Occipital lobe (tissue), 2 donors: ENCODE measurements around the gene CCL13. TPM values are rescaled to one million over a fixed set of nuclear protein-coding genes. Genes with fewer than 3 reads are reported as not detected.

Experiments
- DNase-seq: peaks from one replicate; lab custom pipeline; 2025; lab: John Stamatoyannopoulos, UW
- total RNA-seq: library from RNA; depleted of rRNA; stranded (reverse); fragments of >200 nt; gene quantifications from one replicate; pipeline ENCODE4 v1.2.3, GENCODE V29; 2014

Gene CCL13
- total RNA-seq, 1 donor from 2014 or later = not detected

DNA sequence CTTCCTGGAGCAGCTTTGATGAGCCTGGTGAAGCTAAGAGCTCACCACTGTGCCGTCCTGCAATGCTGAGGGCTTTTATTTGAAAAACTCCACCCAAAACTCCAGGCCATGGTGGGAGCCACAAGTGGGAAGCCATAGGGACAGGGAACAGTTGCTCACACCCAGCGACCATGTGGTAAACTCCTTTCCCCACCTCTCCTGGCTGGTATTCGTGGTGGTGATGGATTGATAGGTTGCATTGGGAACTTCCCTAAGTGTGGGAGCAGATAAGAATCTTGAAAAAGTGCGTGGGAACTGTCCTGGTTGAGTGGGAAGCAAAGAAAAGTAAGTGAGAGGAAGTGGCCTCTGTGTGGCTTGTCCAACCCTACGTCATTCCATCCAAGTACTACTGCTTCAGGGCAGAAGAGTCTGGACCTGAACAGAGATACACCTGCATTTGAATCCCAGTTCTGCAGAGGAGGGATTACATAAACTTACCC is 6.9 kb downstream of the CCL13 start, which contains the start of gene CCL1:
TSS of gene CCL1 (minus strand) at position 51 of the 479 bp plus-strand sequence. CDS start 72 bp downstream, outside the sequence.
- no peak for DNase-seq

DNA sequence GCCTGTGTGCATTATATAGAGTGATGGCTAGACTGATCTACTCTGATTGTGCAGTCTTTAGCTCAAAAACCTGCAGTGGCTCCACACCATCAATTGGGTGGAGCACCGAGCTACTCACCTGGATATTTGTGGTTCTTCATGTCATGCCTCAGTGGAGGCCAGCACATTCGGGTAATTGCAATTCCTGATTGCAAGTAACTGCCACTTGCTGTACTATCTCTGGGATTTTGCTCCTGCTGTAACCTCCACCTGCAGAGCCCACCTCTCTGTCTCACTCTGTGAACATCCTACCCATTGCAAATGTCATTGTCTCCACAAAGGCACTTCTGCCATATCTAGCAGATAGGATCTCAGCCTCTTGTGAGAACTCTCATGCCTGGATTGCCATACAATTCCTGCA is 8.5 kb downstream of the CCL13 start:
- DNase-seq = no peak

DNA sequence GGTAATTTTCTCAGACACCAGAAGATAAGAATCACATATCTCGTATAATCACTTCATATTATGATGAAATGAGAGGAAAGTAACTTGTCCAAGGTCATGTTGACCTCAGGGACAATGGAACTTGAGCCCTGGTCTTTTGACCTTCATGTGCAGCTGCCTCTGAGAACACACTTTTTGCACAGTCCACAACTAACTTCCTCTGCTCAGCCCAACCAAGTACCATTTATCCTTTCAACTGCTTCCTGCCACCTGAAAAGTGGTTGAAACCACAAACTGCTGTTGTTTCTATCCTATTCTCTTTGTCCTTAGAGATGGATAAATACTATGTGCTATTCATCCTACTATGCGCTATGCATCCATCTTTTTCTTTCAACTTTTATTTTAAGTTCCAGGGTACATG is 9.1 kb downstream of the CCL13 start:
- DNase-seq = no peak

DNA sequence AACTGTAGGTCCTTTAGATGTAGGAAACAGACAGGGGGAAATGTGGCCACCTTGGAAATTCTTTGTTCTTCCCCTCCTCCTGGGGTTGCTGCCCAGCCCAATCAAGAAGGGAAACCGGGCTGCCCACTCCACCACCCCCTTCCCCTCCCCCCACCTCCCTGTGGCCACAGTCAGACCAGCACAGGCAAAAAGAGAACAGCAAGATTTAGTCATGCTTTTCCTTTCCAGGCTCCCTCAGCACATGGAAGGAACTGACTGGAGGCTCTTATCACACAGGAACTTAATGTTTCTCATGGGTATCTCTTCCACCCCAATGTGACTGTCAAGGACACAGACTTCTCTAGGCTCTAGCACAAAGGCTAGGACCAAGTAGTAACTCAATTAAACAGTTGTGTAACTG is 9.7 kb downstream of the CCL13 start:
- DNase-seq = no peak

DNA sequence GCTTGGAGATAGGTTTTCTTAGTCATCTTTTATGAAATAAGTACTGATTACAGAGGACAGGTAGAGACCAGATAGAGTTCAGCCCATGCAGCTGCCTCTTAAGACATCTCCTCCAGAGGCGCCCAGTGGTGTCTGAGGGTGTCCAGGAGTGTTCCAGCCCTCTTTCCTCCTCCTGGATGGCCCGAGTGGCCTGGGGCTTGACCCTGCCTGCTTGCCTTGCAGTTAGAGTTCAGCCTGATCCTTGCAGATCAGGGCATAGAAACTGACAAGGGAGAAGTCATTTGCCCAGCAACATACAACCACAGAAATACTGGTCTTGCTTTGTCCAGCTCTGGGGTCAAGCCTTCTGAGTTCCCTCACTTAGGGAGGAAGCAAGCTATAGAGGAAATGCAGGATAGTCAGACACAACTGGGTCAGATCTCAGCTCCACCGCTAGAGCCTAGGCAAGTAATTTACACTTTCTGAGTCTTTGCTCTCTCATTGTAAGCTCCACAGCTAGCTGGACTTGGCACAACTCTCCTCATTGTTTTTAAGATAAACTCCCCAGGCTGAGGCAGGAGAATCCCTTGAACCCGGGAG is 10.3 kb downstream of the CCL13 start:
- DNase-seq = no peak

DNA sequence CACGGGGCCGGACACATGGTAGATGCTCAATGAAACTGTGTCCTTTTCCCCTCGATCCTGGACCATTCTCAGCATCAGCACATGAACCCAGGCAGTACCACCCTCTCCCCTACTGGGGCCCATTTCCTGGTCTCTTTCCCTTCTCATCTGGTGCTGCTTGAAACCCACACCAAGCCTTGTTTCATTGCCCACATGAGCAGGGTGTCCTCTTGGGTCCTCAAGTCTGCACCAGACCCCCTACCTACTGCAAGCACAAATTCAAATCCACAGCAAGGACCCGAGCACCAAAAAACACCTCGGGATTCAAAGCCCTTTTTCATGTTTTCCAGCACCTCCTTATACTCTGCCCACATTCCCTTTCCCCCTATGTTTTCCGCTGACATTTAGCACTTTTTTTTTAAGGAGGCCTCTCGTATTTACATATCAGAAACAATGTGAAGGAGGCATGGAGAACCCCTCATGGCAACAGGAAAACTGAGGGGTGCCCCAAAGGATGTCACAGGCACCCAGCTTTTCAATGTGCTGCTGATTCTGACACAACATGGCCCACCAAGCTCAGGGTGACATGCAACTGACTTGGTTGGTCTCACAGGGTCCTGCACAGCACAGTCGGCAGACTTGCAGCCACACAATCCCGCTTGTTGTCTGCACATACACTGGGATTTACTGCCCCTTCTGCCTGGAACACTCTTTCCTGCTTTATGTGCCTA is 11.4 kb downstream of the CCL13 start:
- DNase-seq = no peak

DNA sequence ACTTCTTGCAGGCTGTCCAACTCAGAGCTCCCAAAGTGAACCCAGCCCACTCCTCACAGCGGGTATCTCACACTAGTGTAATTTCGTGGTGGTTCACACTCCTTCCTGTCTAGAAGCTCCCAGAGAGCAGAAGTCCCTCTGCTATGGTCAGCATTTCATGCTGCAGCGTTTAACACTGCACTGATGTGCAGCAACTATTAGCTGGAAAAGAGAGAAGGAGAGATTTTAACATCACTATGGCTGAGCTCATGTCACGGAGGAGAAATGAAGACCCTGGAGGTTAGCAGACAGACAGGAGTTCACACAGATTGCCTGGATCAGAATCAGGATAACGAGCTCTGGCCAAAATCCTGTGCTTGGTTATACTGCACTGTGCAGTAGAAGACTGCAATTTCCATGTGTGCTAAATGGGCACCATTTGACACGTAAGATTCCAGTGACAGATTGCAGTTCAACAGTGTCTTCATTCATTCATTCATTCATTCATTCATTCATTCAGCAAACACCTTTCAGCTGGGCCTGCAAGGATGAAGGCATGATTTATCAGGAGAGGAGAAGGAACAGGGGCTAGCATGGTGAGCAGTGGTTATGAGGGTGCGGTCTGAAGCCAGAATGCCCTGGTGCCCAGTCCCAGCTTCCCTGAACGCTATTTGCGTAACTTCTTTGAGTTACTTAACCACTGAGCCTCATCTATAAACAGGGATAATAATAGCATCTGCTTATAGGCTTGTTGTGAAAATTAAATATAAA is 12.1 kb downstream of the CCL13 start:
- no peak for DNase-seq

DNA sequence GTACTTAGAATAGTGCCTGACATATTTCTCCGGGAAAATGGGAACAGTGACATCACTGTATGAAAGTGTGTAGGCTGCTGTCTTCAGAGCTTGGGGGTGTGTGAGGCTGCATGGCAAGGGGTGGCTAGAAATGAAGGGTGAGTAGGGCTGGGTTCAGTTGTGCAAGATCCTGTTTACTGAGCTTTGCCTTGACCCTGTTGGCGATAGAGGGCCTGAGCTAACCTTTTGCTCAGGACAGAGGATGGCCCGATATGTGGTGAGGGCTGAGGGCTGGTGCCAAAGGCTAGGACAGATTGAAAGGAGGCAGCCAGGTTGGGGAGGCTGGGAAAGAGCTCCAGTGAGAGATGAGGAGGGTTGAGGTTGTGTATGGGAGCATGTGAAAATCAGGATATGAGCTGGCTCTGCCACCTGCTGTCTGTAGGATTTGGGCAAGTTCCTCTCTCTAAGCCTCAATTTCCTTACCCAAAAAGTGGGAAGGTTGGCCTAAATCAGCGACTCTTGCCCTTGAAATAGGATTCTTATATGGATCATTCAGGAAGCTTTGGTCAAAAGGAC is 12.7 kb downstream of the CCL13 start:
- DNase-seq = no peak

DNA sequence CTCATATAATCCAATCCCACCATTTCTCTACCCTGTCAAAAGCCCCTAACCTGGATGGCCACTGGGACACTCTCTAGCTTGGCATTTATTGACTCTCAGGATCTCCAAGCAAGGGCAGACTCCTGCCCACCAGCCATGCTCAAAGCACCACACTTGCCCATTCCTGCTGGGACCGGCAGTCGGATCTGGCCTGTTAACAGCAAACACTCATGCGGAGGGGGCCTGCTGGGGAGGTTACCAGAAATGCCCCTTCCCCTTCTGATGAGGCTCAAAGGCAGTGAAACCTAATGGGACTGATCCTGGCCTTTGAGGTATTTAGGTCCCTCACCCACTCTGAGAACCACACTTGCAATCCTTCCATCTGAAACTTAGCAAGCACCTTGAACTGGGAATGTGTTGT is 13.3 kb downstream of the CCL13 start:
- no peak for DNase-seq

DNA sequence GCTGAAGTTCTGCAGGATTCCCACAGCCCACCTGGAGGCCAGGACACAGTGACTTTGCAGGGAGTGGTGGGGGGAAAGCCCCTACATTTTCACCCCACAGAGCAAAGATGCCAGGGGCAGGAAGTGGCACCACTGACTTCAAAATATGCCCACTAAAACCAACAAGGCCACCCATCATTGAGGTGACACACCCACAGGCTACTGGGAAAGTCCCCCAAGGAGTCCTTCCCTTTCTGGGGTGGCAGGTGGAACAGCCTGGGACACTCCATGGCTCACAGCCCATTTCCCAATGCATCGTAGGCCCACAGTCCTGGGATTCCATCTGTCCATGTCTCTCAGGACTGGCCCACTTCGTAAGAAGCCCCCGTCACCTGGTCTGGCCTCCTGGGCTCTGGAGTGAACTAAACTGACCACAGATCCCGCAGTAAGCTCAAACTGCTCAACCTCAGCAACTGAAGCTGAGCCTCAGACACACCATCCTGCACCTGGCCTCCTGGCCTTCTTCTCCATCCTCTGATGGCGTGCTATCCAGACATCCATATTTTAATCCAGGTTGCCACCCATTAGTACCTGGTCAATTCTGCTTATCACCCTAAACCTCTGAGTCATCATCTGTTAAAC is 14.2 kb downstream of the CCL13 start:
- DNase-seq = no peak

DNA sequence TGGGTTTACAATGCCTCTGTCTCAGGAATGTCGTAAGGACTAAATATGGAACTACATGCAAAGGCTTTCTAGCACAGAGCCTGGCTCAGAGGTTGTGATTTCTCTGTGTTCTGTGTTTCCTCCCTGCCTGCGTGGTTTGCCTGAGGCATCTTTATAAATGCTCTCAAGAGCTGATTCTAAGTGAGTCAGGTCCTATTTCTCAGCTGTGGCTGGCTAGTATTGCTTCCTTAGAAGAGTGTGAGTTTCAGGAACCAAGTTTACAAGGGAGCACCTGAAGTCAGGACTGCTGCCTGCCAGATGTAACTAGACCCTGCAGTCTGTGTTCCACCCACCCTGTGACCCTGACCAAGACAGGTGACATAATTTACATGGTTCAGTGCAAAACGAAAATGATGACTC is 14.7 kb downstream of the CCL13 start:
- DNase-seq = no peak

DNA sequence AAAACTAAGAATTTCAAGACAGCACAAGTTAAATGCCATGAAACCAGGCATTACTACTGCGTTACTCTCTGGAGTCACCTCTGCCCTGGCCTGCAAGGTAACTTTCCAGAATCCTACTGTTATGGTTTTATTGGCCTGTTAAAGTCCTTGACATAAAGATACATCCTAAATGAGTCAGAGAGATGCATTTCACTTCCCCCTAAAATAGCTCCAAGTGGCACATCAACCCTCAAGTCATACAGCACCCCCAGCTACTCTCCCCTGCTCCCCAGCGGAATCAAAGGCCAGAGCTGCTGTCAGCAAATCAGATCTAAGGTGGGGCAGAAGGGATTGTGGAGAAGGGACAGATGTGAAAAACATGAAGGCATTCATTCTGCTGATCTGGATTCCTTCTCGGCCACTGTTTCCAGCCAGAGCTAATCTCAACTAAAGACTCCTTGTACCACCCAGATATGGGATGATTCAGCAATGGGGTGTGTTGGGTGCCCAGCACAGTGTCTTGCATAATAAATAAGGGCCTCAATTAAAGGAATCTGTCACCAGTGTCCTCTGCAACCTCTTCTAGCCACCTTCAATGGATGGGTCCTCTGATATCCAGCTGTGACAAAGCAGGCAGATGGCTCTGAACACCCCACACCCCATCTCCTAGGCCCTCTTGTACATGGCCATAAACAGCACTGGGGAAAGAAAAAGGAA is 15.3 kb downstream of the CCL13 start:
- DNase-seq = no peak

DNA sequence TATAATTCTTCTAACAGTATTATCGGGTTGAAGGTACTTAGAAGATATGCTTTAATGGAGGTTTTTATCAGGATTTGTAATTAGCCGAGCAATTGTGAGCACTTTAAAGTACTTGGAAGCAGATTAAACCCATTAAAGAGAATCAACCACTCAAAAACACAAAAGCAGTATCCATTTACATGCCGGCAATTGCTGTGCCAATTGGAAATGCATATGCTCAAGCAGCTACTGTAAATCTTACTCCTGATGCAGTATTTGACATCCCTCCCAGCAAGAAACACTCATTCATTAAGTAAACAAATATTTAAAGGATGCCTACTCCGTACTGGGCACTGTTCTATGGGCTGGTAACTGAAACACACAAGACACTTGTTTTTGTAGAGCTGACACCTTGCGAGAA is 18.2 kb downstream of the CCL13 start:
- no peak for DNase-seq

DNA sequence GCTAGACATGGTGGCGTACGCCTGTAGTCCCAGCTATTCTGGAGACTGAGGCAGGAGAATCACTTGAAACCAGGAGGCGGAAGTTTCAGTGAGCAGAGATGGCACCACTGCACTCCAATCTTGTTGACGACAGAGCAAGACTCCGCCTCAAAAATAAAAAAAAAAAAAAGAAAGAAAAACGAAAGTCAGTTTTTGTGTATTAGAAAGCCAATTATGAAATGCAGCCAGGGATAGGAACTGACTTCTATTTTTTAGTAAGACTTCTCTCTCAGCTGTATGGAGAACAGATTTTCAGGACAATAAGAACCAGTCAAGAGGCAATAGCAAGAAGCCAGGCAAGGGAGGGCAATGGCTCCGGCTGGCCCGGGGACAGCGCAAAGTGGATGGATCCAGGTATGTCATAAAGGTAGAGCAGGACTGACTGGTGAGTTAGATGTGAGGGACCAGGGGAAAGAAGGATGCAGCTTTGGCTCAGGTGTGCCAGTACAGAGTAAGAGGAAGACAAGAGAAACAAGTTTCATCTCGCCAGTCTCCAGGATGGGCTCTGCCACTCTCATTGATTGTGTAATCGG is 19.2 kb downstream of the CCL13 start:
- DNase-seq = no peak

DNA sequence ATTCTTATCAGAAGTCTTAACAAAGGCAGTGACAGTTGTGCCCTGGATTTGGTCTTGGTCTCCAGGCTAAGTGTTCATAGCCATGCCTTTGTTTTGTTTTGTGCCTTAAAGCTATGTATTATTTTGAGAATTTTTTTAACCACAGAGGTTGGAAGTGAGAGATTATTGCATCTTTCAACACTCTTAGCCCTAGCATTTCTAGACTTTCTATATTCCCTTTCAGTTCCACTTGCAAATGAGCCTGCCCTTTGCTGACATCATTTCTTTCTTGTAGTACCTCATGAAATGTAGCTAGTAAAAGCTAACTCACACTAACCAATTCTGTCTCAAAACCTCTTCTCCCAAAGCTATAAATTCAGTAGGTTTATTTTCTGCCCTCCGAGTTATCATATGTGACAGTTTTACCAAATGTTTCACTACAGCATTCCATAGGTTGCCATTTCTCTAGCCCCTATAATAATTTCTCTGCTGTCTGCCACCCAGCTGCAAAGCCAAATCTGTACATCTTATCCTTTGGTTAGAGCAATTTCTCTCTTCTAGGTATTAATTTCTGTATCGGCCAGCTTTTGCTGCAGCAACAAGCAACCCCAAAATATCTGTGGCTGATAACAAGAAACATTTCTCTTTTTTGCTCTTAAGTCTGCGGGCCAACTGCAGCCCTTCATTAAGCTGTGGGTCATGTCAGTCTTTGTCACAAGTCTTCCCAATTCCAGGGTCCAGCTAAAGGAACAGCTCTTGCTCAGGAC is 21.0 kb downstream of the CCL13 start:
- DNase-seq = no peak

DNA sequence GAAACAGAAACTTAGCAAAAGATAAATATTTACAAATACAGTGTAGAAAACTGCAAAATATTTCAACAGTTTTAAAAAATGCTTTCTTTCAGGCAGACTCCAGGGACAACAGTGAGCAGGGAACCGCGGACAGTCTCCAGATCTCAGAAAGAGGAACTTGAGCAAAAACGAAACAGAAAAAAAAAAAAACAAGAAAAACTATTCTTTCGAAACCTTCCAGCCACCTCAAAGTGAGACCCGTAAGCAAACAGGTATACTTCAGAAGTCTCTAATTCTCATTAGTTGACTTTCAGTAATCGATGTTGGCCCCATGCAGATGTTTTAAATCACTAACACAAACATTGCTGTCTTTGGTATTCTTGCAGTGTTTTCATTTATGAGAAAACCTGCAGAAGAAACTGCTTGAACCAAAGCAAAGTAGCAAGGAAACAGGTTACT is 22.4 kb downstream of the CCL13 start:
- DNase-seq = no peak

DNA sequence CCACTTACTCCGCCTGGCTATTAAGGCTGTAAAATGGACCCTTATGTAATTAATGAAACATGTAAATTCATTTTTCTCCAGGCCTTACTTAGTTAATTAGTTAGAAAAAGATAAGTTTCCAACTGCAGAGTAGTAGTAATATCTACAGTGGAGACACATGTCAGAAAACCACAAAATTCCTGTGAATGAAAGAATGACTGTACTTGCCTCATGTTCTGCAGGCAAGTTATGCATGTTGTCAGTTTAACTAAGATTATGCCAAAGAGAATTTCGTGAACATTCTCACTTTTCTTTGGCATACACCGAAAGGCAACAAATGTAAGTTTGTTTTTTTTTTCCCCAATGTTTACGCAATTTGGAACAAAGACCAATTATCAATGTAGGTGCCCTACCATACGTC is 23.6 kb downstream of the CCL13 start:
- no peak for DNase-seq

DNA sequence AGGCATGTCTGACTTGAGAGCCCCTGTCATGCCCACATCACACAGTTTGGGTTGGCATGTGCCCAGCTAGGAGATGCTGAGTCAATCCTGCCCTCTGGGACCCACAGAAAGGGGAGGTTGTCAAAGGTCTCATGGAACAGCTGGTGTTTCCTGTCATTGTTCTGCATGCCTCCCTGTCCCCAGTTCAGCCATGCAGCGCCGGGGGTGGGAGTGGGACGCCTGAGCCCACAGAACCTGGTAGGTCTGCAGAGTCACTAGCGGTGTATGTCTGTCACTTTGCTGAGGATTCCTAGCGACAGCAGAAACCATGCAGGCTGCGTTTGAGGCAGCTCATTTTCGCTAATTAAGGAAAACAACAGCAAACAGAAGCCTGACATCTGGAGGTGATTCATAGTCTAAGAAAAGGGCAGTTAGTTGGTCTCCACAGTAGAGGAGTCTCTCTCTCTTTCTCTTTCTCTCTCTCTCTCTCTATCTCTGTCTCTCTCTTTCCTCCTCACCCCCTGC is 26.4 kb downstream of the CCL13 start:
- no peak for DNase-seq

DNA sequence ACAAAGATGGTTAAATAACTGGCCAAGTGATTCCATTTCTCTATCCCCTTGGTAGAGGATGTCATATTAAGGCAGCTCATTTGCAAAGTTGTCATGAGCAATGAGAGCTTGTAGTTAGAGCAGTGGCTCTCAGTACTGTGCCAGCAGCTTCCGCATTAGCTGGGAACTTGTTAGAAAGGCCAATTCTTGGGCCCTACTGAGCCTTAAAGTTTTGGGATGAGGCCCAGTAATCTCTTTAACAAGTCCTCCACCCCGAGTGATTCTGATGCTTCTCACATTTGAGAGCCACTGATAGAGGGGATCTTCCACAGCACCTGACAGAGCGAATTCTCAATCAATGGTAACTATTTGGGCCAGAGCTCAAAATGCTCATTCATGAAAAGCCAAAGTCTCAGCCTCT is 26.9 kb downstream of the CCL13 start:
- no peak for DNase-seq

DNA sequence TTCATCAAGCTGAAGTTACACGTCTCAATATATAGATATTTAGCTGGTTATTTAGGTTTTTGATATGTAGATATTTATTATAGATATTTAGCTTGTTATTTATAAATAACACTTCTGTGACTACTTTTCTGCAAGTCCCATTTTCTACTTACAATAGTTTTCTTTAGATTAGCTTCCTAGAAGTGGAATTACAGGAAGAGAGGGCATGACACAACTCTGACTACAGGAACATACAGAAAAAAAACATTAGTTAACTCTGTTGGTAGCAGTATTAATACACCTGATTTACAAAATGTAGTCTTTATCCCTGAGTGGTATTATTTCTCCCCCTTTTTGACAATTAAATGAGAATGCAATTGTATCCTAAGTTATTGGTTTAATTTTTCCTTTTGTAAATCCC is 28.0 kb downstream of the CCL13 start:
- no peak for DNase-seq
